Pericardium fibroblast (primary cell): ENCODE results near the gene EIF3CL. TPM values are rescaled to one million over a fixed set of nuclear protein-coding genes. Genes with fewer than 3 reads are reported as not detected.

Source experiments
- total RNA-seq: library from RNA; depleted of rRNA; stranded (reverse); fragments of >200 nt; gene quantifications from 2 replicates; pipeline ENCODE4 v1.2.3, GENCODE V29; 2015

The EIF3CL gene, protein sequence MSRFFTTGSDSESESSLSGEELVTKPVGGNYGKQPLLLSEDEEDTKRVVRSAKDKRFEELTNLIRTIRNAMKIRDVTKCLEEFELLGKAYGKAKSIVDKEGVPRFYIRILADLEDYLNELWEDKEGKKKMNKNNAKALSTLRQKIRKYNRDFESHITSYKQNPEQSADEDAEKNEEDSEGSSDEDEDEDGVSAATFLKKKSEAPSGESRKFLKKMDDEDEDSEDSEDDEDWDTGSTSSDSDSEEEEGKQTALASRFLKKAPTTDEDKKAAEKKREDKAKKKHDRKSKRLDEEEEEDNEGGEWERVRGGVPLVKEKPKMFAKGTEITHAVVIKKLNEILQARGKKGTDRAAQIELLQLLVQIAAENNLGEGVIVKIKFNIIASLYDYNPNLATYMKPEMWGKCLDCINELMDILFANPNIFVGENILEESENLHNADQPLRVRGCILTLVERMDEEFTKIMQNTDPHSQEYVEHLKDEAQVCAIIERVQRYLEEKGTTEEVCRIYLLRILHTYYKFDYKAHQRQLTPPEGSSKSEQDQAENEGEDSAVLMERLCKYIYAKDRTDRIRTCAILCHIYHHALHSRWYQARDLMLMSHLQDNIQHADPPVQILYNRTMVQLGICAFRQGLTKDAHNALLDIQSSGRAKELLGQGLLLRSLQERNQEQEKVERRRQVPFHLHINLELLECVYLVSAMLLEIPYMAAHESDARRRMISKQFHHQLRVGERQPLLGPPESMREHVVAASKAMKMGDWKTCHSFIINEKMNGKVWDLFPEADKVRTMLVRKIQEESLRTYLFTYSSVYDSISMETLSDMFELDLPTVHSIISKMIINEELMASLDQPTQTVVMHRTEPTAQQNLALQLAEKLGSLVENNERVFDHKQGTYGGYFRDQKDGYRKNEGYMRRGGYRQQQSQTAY
- 58.1 and 103 TPM in 2 replicates for total RNA-seq

DNA sequence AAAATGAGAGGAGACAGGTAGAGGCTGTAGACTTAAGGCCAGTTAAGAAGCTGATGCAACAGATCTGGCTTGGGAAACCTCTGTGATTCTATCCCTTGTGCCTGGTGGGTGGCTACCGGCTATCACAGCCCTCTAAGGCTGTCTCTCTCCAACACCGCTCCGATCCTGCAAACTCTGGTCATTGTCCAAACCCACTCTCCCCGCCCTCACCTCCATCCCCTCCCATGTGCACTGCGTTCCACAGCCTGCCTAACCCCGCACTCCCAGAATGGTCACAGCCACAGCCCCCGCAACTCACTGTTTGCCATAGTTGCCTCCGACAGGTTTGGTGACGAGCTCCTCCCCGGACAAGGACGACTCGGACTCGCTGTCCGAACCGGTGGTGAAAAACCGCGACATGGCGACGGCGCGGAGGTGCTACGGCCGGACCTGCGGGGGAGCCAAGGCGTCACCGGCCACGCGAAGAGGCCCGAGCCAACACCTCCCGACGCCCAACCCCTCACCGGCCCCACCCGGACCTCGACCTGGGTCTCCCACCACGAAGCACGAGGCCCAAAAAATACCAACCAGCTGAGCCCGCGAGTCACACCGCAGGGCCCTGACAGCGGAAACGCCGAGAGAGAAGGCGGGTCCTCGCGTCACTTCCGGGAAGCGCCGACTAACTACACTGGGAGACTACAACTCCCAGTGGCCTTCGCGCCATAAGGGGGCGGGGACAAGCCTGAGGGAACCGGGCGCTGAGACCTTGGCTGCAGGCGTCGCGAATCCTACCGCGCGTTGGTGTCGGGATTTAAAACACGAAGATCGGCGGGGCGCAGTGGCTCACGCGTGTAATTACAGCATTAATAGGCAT lies at the start of gene EIF3CL:
Gene EIF3CL (minus strand): TSS at position 622 of the 853 bp plus-strand sequence. CDS start 223 bp downstream, at position 399.

DNA sequence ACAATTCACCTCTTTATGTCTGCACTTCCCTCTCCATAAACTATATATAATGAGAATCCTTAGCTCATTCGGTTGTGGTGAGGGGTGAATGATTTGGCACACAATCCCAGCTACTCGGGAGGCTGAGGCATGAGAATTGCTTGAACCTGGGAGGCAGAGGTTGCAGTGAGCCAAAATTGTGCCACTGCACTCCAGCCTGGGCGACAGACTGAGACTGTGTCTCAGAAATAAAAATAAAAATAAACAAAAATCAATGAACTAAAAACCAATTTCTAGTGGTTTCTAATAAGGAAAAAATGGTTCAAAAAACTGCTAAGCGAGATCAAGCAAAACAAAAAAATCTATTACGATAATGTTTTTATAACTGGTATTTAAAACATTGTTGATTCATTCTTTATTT lies 40.2 kb downstream of the EIF3CL start, which contains the start of gene NPIPB6:
Gene NPIPB6 (minus strand): TSS at position 101 of the 400 bp plus-strand sequence. CDS start 686 bp downstream, outside the sequence.

Other genes starting within 250 kb of the EIF3CL start
- gene XPO6, start 191.9 kb downstream of the EIF3CL start, total RNA-seq = 54.0 and 62.4 TPM in 2 replicates
- not detected in 2 replicates for gene SBK1, start 111.3 kb downstream of the EIF3CL start, total RNA-seq
- under 0.01 and 0.09 TPM in 2 replicates for gene NPIPB6, start 40.3 kb downstream of the EIF3CL start, total RNA-seq
- not detected in 2 replicates for gene NPIPB7, start 68.5 kb upstream of the EIF3CL start, total RNA-seq
- 14.4 and 22.2 TPM in 2 replicates for gene CLN3, start 88.2 kb upstream of the EIF3CL start, total RNA-seq
- not detected in 2 replicates for gene APOBR, start 90.8 kb upstream of the EIF3CL start, total RNA-seq
- gene IL27, start 103.0 kb upstream of the EIF3CL start, total RNA-seq = not detected in 2 replicates
- 58.2 and 72.5 TPM in 2 replicates for gene NUPR1, start 135.1 kb upstream of the EIF3CL start, total RNA-seq
- gene SGF29, start 150.1 kb upstream of the EIF3CL start, total RNA-seq = 14.9 and 24.1 TPM in 2 replicates
- 2.8 TPM in 1 of 2 replicates, not detected in the other for gene SULT1A2, start 193.2 kb upstream of the EIF3CL start, total RNA-seq
- 10.6 and 47.4 TPM in 2 replicates for gene SULT1A1, start 206.2 kb upstream of the EIF3CL start, total RNA-seq
- not detected in 2 replicates for gene NPIPB8, start 234.2 kb upstream of the EIF3CL start, total RNA-seq